Endometrial microvascular endothelial cells (primary cell): ENCODE data around the gene C1orf141. TPM values are rescaled to one million over a fixed set of nuclear protein-coding genes. Genes with fewer than 3 reads are reported as not detected.
"Not testable (repeated sequence)": the region's sequence is repeated elsewhere in the genome, so short reads cannot be mapped to it uniquely, and the experiment has no call there.

Experiments used
- in situ Hi-C: cut with HindIII; loops from 2 replicates; pipeline ENCODE4 v1.10.0; 2017; ENCODE audit warnings: low sequenced_read_pairs, low pct_unique_long_range_greater_than_20kb; ENCODE audit errors: inconsistent ontology term
- total RNA-seq: library from RNA; depleted of rRNA; stranded (reverse); fragments of >200 nt; gene quantifications from one replicate; pipeline ENCODE4 v1.2.3, GENCODE V29; 2015; ENCODE audit errors: inconsistent ontology term

The C1orf141 gene
- total RNA-seq, 1 donor from 2014 or later = not detected

DNA sequence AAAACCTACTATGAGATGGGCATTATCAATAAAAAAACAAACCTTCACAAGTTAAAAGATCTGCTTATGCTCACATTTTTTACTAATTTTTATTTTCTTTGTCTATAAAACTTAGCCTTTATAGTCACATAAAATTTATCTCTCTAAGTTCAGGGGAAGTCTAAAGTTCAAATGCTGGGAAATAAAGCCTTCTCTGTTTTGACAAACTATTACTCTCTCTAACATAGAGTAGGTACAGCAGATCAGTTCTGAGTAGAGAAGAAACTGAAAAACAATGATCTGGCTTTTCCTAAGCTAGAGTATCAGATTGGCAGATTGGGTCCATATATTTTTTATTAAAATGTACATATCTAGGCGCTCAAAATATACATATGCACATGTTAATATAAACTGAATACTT is 31.2 kb downstream of the C1orf141 start:
- in situ Hi-C loops = no loop called here

DNA sequence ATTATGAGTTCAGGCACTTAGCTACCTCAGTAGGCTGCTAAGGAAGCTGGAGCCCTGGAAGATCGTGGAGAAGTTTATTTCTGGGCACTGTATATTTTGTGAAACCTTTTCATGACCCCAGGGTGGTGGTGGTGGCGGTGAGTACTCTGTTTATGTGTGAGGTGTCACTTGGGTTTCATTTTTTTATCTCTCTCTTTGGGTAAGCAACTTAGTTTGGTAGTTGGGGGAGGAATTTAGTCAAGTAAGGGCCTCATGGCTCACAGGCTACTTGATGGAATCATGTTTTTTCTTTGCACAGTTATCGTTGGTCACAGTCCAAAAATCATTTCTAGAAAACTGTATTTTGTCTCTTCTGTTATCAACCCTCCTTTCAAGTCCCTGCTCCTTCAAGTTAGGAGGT is 33.9 kb downstream of the C1orf141 start:
- in situ Hi-C loops = no loop called here

GRCh38 chr1:67097305-67097704 is 37.5 kb downstream of the C1orf141 start:
- in situ Hi-C loops = no loop called here

DNA sequence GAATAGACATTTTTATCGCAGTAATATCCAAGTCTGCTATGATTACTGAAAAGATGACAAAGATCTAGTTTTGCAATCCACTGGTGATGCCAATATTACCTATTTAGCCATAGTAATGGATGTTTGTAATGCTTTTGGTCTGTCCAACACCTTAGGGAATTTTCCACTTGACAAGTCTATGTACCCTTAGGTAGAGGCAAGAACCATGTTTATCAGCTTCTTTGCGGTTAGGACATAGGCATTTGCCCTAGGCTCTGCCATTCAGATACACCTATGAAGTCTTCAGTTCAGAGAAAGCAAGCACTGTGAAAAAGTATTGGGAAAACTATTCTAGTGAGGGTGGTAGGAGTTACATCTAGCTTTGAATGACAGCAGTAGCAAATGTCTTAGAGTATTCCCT is 40.6 kb downstream of the C1orf141 start:
- in situ Hi-C loops = no loop called here

GRCh38 chr1:67089685-67090208 is 45.0 kb downstream of the C1orf141 start:
- in situ Hi-C loops = no loop called here

DNA sequence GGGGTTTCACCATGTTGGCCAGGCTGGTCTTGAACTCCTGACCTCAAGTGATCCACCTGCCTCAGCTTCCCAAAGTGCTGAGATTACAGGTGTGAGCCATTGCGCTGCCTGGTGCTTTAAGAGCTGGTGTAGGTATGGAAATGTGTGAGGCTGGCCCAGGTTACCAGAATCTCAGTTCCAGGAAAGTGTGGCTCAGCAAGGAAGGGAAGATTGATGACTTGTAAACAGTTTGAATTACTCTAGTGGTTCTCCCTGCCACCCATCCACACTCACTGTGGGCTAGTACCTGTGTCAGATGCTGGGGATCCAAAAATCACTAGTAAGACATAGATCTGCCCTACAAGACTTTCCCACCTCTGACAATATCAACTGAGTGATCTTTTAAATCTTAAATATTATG is 46.3 kb downstream of the C1orf141 start:
- in situ Hi-C loops = no loop called here

DNA sequence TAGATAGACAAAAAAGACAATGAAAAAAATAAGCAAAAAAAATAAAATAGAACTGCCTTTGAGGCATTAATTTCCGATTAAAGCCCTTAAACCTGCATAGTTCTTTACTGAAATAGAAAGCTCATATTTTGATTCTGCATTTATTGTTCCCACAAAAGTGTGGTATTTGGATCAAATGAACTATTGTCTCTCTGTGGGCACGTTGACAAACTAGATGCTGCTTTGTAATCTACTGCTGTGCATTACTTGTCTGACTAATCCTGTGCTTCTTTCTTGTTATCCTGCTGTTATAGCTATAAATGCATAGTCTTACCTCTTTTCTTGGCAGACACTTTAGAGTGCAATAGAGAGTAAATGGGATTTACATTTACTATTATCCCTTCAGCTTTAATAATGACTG is 49.4 kb downstream of the C1orf141 start:
- in situ Hi-C loops = no loop called here

DNA sequence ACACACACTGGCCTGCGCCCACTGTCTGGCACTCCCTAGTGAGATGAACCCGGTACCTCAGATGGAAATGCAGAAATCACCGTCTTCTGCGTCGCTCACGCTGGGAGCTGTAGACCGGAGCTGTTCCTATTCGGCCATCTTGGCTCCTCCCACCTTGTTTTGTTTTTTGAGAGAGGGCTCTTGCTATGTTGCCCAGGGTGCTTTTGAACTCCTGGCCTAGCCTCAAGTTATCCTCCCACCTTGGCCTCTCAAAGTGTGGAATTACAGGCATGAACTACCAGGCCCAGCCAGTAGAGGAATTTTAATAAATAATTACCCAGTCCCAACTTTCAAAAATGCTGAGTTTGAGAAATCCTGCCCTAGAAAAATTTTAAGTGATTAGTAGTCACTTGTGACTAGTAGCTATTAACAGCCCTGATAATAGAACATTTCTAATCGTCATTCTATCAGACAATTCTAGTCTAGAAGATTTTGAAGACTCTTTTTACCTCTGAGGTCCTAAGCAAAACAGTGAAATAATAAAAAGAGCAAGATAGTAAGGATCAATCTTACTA is 49.9 kb downstream of the C1orf141 start:
- in situ Hi-C loops = no loop called here

DNA sequence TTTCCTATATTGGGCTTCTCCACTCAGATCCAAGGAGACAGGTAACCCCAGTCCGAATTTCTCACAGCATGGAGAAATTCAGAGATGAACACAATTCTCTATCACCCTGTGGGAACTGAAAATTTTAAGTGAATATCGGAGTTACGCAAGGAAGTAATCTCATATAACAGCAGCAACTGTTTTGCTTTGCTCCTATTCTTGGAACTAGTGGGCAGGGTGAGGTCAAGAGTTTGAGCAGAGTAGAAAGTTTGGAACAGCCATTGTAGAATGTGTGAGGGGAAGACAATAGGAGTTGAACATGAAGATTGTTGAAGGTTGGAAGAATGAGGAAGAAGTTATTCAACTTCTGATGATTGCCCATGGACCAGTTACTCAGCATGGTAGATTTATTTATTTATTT is 56.5 kb downstream of the C1orf141 start:
- in situ Hi-C loops = no loop called here

DNA sequence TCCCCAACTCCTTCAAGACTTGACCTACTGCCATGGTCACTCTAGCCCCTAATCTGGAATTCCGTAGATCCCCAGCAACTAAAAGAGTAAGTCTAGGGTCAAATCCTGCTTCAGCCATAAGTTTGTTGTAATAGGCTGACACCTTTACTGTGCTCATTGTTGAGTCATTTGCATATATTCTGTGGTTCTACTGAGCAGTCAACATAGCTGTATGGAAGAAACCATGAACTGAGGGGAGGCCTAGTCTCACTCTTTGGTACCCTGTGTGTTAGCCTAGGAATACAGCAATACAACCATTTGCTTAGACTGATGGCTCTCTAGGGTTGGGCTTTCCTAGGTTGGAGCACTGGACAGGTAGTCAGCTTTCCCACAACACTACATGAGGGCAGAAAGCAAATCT is 57.2 kb downstream of the C1orf141 start:
- in situ Hi-C loops = no loop called here

DNA sequence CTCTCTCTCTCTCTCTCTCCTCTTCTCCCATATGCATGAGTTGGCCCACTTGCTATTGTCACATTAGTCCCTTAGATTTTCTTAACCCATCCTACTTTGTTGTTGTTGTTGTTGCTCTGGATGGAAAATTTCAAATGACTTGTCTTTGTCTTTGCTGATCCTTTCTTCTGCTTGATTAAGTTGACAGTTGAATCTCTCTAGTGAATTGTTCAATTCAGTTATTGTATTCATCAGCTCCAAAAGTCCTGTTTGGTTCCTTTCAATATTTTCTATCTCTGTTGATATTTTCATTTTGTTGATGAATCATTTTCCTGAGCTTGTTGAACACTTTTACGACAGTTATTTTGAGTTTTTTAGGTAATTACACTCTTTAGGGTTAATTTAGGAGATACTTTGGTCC is 62.0 kb downstream of the C1orf141 start:
- in situ Hi-C loops = no loop called here

- in situ Hi-C loops = not testable (repeated sequence)
These were observed 67.1 kb downstream of the C1orf141 start for GRCh38 chr1:67067655-67068054.

- in situ Hi-C loops = no loop called here
These were observed 72.4 kb downstream of the C1orf141 start for GRCh38 chr1:67062412-67062811.

DNA sequence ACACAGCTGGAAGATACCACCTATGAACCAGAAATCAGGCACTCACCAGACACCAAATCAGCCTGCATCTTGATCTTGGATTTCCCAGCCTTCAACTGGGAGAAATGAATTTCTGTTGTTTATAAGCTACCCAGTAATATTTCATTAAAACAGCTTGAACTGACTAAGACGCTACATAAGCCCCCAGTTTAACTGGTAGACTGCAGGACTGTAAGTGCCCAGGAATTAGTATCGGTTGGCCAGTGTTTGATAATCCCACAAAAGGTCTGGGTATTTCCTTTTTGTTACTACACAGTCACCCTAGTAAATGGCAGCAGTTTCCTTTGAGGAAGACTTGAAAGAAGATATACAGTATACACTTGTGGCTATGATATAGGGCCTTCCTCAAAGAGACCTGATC is 73.5 kb downstream of the C1orf141 start:
- in situ Hi-C loops = no loop called here

- in situ Hi-C loops = no loop called here
These were observed 74.0 kb downstream of the C1orf141 start for GRCh38 chr1:67060811-67061218.

DNA sequence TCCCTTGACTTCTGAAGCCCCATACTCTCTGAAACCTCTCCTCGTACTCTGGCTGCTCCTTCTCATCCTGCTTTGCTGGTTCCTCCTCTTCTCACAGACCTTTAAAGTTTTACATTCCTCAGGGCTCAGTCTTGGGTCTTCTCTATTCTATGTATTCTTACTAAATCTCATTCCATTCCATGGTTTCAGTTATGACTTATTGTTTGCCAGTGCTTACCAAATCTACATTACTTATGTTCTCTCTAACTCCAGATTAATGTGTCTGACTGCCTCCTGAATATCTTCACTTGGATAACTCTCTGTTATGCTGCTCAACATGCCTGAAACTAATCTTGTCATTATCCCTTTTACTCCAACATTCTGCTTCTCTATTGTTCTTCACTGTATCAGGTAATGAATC is 75.4 kb downstream of the C1orf141 start:
- in situ Hi-C loops = no loop called here

GRCh38 chr1:67058761-67059160 is 76.0 kb downstream of the C1orf141 start:
- in situ Hi-C loops = no loop called here

DNA sequence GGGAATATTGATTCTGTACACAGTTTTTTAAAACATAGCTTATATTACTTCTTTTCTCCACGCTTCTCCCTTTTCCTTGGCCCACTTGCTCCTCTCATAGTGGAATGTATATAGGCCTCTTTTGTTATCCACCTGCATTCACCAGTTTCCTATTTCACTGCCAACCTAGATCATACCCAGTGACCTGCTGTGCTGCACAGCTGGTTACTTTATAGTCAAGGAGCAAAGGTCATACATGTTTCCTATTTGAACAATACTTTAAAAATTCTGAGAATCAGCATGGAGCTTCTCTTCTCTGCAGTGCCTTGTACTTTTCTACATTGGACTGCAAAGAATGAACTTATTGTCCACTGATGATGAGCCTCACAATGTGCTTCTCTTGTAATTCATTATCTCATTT is 76.5 kb downstream of the C1orf141 start:
- in situ Hi-C loops = no loop called here

GRCh38 chr1:67053785-67054772 is 80.7 kb downstream of the C1orf141 start, which contains the start of gene SLC35D1:
Gene SLC35D1 (minus strand): TSS chr1:67054148. CDS start chr1:67054013, 135 bp downstream.
- in situ Hi-C loops = no loop called here

- in situ Hi-C loops = no loop called here
These were observed 81.3 kb downstream of the C1orf141 start for GRCh38 chr1:67053535-67053784.
